Tibial nerve (tissue), 4 donors: ENCODE results near the gene RASGEF1B. TPM values are rescaled to one million over a fixed set of nuclear protein-coding genes. Genes with fewer than 3 reads are reported as not detected.

Source experiments
- DNase-seq, 2 donors: peaks; one replicate each; pipeline ENCODE4 v3.0.0-alpha.2; 2019; ENCODE audit warnings: low spot score in 2 of 2
- H3K27ac ChIP-seq, 4 donors: fragments of 200-600 bp; sonication (generic) in 3 of 4; one replicate each; pipeline ENCODE4 v1.5.1; 2017 to 2019; ENCODE audit warnings: mild to moderate bottlenecking in 1 of 4
- H3K27me3 ChIP-seq, 2 donors: fragments of 200-600 bp; sonication (generic) in 1 of 2; one replicate each; pipeline versions ENCODE4 v1.5.1 to v1.6.0; 2017 to 2019
- H3K36me3 ChIP-seq, 3 donors: fragments of 200-600 bp; sonication (generic); one replicate each; pipeline ENCODE4 v1.5.1; 2018 to 2019
- H3K4me1 ChIP-seq, 4 donors: fragments of 200-600 bp; sonication (generic) in 3 of 4; one replicate each; pipeline ENCODE4 v1.5.1; 2017 to 2019
- H3K4me3 ChIP-seq, 4 donors: fragments of 200-600 bp; sonication (generic) in 3 of 4; one replicate each; pipeline ENCODE4 v1.5.1; 2017 to 2019; ENCODE audit warnings: mild to moderate bottlenecking in 1 of 4, moderate library complexity in 1 of 4
- H3K9me3 ChIP-seq, 4 donors: fragments of 200-600 bp; sonication (generic) in 3 of 4; one replicate each; pipeline ENCODE4 v1.5.1; 2017 to 2019
- EP300 ChIP-seq, 2 donors: sonication (generic); formaldehyde crosslinking; IDR thresholded peaks; one replicate each; pipeline ENCODE4 v1.6.1; 2017; ENCODE audit warnings: antibody characterized with exemption in 2 of 2, mild to moderate bottlenecking in 1 of 2
- POLR2A ChIP-seq, 2 donors: fragments of 450-650 bp; IDR thresholded peaks; one replicate each; pipeline ENCODE4 v1.6.1; 2017; ENCODE audit warnings: antibody characterized with exemption in 2 of 2, mild to moderate bottlenecking in 2 of 2, moderate library complexity in 2 of 2
- WGBS, 2 donors: methylation state at CpG; one replicate each; pipeline ENCODE4 v1.1.5; 2018; 5-methylcytosine and 5-hydroxymethylcytosine counted together
- total RNA-seq, 4 donors: library from RNA; depleted of rRNA; stranded (reverse); fragments of >200 nt; gene quantifications; one replicate each; pipeline ENCODE4 v1.1.0, GENCODE V29; 2016
- TF ChIP-seq, protein P1 (sequence below), 5 experiments: fragments of 200-600 bp in 3 of 5; fragments of 450-650 bp in 2 of 5; sonication (generic) in 3 of 5; IDR thresholded peaks; one replicate each; pipeline ENCODE4 v1.5.1; 2016 to 2019; ENCODE audit warnings: antibody characterized with exemption in 5 of 5, mild to moderate bottlenecking in 3 of 5, moderate library complexity in 2 of 5

RASGEF1B gene
- total RNA-seq, 4 donors from 2014 or later = 12.4 to 32.8 (median 15.0) TPM

GRCh38 chr4:81460191-81460701 is 11.5 kb downstream of the RASGEF1B start:
- WGBS, 2 donors = 51 to 64% methylated on average over 5 of the region's 5 CpGs
- Histone ChIP-seq H3K4me1 (peaks cover 0 to 43% (median 14%) of the 10 kb centered on the region in 4 donors), H3K27ac (peak overlapping the region in 2 of 4 donors; percentile 45 to 49), H3K27me3 (no peaks in the 10 kb centered on the region), H3K4me3 (no peak overlapping the region), H3K36me3 (peaks cover 0 to 26% (median 0%) of the 10 kb centered on the region in 3 donors), H3K9me3 (no peaks in the 10 kb centered on the region)
- TF ChIP-seq, protein P1, sequence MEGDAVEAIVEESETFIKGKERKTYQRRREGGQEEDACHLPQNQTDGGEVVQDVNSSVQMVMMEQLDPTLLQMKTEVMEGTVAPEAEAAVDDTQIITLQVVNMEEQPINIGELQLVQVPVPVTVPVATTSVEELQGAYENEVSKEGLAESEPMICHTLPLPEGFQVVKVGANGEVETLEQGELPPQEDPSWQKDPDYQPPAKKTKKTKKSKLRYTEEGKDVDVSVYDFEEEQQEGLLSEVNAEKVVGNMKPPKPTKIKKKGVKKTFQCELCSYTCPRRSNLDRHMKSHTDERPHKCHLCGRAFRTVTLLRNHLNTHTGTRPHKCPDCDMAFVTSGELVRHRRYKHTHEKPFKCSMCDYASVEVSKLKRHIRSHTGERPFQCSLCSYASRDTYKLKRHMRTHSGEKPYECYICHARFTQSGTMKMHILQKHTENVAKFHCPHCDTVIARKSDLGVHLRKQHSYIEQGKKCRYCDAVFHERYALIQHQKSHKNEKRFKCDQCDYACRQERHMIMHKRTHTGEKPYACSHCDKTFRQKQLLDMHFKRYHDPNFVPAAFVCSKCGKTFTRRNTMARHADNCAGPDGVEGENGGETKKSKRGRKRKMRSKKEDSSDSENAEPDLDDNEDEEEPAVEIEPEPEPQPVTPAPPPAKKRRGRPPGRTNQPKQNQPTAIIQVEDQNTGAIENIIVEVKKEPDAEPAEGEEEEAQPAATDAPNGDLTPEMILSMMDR (IDR thresholded peaks at IDR 0.05) = no peak
- TF ChIP-seq EP300 (IDR thresholded peaks at IDR 0.05) (no peak), POLR2A (IDR thresholded peaks at IDR 0.05) (no peak)
- DNase-seq = no peak

DNA sequence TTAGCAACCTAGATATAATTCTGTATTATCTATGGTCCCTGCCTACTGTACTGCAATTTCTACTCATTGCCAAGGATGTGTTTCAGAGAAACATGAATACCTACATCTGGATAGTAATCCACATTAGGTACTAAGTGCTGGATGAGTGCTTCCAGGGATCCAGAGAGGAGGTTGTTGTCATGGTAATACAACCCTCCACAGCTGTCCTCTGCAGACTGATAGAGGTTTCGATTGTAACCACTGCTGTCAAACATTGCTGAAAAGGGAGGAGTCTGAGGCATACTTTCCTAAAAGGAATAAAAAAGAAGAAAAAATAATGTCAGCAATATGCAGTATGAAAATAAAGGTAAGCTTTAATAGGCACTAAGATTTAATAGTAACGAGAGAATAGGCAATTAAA is 12.5 kb downstream of the RASGEF1B start:
- TF ChIP-seq POLR2A (IDR thresholded peaks at IDR 0.05) (no peak), EP300 (IDR thresholded peaks at IDR 0.05) (no peak)
- TF ChIP-seq, protein P1 (IDR thresholded peaks at IDR 0.05) = no peak
- 79 to 87% methylated on average over 2 of the region's 2 CpGs for WGBS, 2 donors
- H3K4me3 ChIP-seq = no peak overlapping the region
- H3K36me3 ChIP-seq = peaks cover 0 to 35% (median 0%) of the 10 kb centered on the region in 3 donors
- no peaks in the 10 kb centered on the region for H3K9me3 ChIP-seq
- H3K4me1 ChIP-seq = peaks cover 0 to 39% (median 14%) of the 10 kb centered on the region in 4 donors
- no peak overlapping the region for H3K27ac ChIP-seq
- H3K27me3 ChIP-seq = no peaks in the 10 kb centered on the region
- no peak for DNase-seq

DNA sequence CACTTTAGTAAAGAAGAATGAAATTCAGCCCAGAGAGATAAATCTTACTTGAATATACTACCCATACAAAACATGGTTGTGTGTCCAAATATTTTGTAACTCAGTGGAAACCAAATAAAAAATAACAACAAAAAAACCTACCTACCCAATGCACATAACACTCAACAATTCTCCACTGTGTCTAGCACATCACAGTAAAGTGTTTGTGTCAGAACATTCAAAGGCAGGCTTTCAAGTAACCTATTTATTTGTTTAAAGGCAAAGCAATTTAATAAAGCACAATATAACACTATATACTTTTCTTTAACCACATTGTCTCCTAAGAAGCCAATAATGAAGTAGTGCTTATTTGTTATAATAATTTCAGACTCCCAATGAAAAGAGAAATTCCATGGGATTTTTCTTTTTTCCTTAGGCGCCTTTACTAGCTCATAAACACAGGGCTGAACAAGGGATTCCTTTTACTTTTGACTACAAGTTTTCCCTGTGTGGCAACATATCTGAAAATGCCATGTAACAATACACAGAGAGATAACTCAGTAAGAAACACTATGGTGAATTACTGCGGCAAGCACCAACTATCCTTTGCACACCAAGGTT is 13.7 kb downstream of the RASGEF1B start:
- peak overlapping the region in 2 of 4 donors; percentile 61 to 65 for H3K27ac ChIP-seq
- no peaks in the 10 kb centered on the region for H3K27me3 ChIP-seq
- TF ChIP-seq EP300 (IDR thresholded peaks at IDR 0.05) (no peak), POLR2A (IDR thresholded peaks at IDR 0.05) (no peak)
- TF ChIP-seq, protein P1 (IDR thresholded peaks at IDR 0.05) = no peak
- DNase-seq = no peak
- no peak overlapping the region for H3K4me3 ChIP-seq
- H3K4me1 ChIP-seq = peaks cover 0 to 35% (median 13%) of the 10 kb centered on the region in 4 donors
- peaks cover 0 to 44% (median 0%) of the 10 kb centered on the region in 3 donors for H3K36me3 ChIP-seq
- 62 to 72% methylated on average over 2 of the region's 2 CpGs for WGBS, 2 donors
- H3K9me3 ChIP-seq = no peaks in the 10 kb centered on the region

DNA sequence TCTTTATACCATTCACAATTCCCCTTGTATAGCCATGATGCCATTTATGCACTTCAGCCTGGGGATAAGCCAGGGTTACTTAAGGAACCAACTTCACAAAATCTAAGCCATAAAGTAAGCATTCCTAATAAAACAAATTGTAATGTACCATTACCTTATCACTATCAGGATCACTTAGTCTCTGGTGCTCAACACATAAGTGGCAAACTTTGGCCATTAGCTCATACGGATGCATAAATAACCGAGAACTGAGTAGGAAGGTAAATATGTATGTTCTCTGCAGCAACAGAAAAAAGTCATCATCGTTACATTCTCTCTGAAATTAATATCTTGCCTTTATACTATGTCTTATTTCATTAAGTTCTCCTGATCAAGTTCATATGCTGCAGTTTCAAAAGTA is 14.4 kb downstream of the RASGEF1B start:
- TF ChIP-seq, protein P1 (IDR thresholded peaks at IDR 0.05) = no peak
- no peak for TF ChIP-seq POLR2A (IDR thresholded peaks at IDR 0.05)
- TF ChIP-seq EP300 (IDR thresholded peaks at IDR 0.05) = no peak
- H3K27ac ChIP-seq = peak overlapping the region in 2 of 4 donors; percentile 3 to 65
- peaks cover 0 to 34% (median 9%) of the 10 kb centered on the region in 4 donors for H3K4me1 ChIP-seq
- no peaks in the 10 kb centered on the region for H3K9me3 ChIP-seq
- H3K36me3 ChIP-seq = peaks cover 0 to 46% (median 0%) of the 10 kb centered on the region in 3 donors
- WGBS, 2 donors = 83 to 89% methylated on average over 3 of the region's 3 CpGs
- DNase-seq = no peak
- H3K27me3 ChIP-seq = no peaks in the 10 kb centered on the region
- H3K4me3 ChIP-seq = no peak overlapping the region

GRCh38 chr4:81455897-81456296 is 15.8 kb downstream of the RASGEF1B start:
- H3K36me3 ChIP-seq = peaks cover 0 to 57% (median 2%) of the 10 kb centered on the region in 3 donors
- H3K27me3 ChIP-seq = no peaks in the 10 kb centered on the region
- H3K4me3 ChIP-seq = no peak overlapping the region
- H3K27ac ChIP-seq = no peak overlapping the region
- no peaks in the 10 kb centered on the region for H3K9me3 ChIP-seq
- no peak for TF ChIP-seq POLR2A (IDR thresholded peaks at IDR 0.05)
- DNase-seq = no peak
- WGBS, 2 donors = 90 to 91% methylated on average over 2 of the region's 2 CpGs
- H3K4me1 ChIP-seq = peaks cover 0 to 20% (median 3%) of the 10 kb centered on the region in 4 donors
